DOHH2 (cell line): Measurements from ENCODE around the gene SHB.

ENCODE experiments used
- H3F3A ChIP-seq: fragments of 200-600 bp; sonication (generic), shearing (Covaris generic); 2 replicates; pipeline ENCODE4 v1.6.0; 2016; ENCODE audit warnings: antibody characterized with exemption, mild to moderate bottlenecking; ENCODE audit not compliant: control insufficient read depth, insufficient read depth
- H3K27ac ChIP-seq: fragments of 200-600 bp; sonication (generic); 2 replicates; pipeline ENCODE4 v1.5.1; 2014; ENCODE audit warnings: low read depth, mild to moderate bottlenecking, low read length, moderate library complexity
- H3K27me3 ChIP-seq: fragments of 200-600 bp; sonication (generic); 2 replicates; pipeline ENCODE4 v1.6.1; 2014; ENCODE audit warnings: mild to moderate bottlenecking, low read length, mixed read lengths; ENCODE audit not compliant: control insufficient read depth
- H3K36me3 ChIP-seq: fragments of 200-600 bp; sonication (generic); 2 replicates; pipeline ENCODE4 v1.6.1; 2014; ENCODE audit warnings: mild to moderate bottlenecking, low read length, moderate library complexity, mixed read lengths; ENCODE audit not compliant: control insufficient read depth
- H3K4me1 ChIP-seq: fragments of 200-600 bp; sonication (generic); 2 replicates; pipeline ENCODE4 v1.6.1; 2014; ENCODE audit warnings: mild to moderate bottlenecking, low read length, mixed read lengths; ENCODE audit not compliant: control insufficient read depth
- H3K4me2 ChIP-seq: fragments of 200-600 bp; sonication (generic); 2 replicates; pipeline ENCODE4 v1.6.0; 2014; ENCODE audit warnings: mild to moderate bottlenecking, low read length, moderate library complexity
- H3K4me3 ChIP-seq: fragments of 200-600 bp; sonication (generic); 2 replicates; pipeline ENCODE4 v1.5.1; 2014; ENCODE audit warnings: mild to moderate bottlenecking, low read length, mixed read lengths
- H3K79me2 ChIP-seq: fragments of 200-600 bp; sonication (generic); 2 replicates; pipeline ENCODE4 v1.6.1; 2014; ENCODE audit warnings: mild to moderate bottlenecking, low read length, mixed read lengths; ENCODE audit not compliant: control insufficient read depth
- H3K9me2 ChIP-seq: fragments of 200-600 bp; sonication (generic); replicated peaks from 2 replicates; pipeline ENCODE4 v1.6.1; 2014; ENCODE audit warnings: mild to moderate bottlenecking, low read length, mixed read lengths; ENCODE audit not compliant: control insufficient read depth
- H3K9me3 ChIP-seq: fragments of 200-600 bp; sonication (generic); 2 replicates; pipeline ENCODE4 v1.6.1; 2014; ENCODE audit warnings: antibody characterized with exemption, low read length, mixed read lengths; ENCODE audit not compliant: control insufficient read depth, insufficient read depth
- H4K20me1 ChIP-seq: fragments of 200-600 bp; sonication (generic); 2 replicates; pipeline ENCODE4 v1.6.0; 2014; ENCODE audit warnings: low read depth, mild to moderate bottlenecking, antibody characterized with exemption, low read length, moderate library complexity; ENCODE audit not compliant: control insufficient read depth, insufficient read depth
- EZH2phosphoT487 ChIP-seq: fragments of 200-600 bp; sonication (generic); IDR thresholded peaks from 2 replicates; pipeline ENCODE4 v1.6.1; 2017; ENCODE audit warnings: borderline replicate concordance, mild to moderate bottlenecking, antibody characterized with exemption, low read length, moderate library complexity, mixed read lengths
- TF ChIP-seq, protein P1 (sequence below): fragments of 200-600 bp; sonication (generic); IDR thresholded peaks from one replicate; pipeline ENCODE4 v1.5.1; 2014; ENCODE audit warnings: antibody characterized with exemption, mild to moderate bottlenecking, low read depth, low read length; ENCODE audit not compliant: poor library complexity, severe bottlenecking

SHB gene

DNA sequence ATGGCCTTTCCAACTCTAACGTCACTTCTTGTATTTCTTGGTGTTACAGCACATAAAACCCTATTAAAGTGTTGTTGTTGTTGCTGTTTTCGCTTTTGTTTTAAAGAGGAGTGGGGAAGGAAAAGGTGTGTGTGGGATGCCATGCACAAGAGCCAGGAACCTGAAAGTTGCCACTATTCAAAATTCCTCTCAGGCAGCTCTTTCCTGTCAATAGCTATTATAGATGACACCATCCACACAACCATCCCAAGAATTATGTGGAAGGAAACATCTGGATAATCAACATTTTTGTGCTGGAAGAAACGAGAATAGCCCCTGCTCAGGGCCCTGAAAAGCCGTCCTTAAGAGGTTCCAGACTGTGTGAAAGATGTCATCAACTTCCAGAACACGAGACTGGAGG, 79.3 kb downstream of the SHB start:
- H3K4me3 ChIP-seq = no peak overlapping the region
- no peaks in the 10 kb centered on the region for H4K20me1 ChIP-seq
- H3K4me2 ChIP-seq = no peak overlapping the region
- H3K36me3 ChIP-seq = no peaks in the 10 kb centered on the region
- TF ChIP-seq EZH2phosphoT487 = no peak
- TF ChIP-seq, protein P1, sequence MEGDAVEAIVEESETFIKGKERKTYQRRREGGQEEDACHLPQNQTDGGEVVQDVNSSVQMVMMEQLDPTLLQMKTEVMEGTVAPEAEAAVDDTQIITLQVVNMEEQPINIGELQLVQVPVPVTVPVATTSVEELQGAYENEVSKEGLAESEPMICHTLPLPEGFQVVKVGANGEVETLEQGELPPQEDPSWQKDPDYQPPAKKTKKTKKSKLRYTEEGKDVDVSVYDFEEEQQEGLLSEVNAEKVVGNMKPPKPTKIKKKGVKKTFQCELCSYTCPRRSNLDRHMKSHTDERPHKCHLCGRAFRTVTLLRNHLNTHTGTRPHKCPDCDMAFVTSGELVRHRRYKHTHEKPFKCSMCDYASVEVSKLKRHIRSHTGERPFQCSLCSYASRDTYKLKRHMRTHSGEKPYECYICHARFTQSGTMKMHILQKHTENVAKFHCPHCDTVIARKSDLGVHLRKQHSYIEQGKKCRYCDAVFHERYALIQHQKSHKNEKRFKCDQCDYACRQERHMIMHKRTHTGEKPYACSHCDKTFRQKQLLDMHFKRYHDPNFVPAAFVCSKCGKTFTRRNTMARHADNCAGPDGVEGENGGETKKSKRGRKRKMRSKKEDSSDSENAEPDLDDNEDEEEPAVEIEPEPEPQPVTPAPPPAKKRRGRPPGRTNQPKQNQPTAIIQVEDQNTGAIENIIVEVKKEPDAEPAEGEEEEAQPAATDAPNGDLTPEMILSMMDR = no peak
- no peak overlapping the region for H3K27ac ChIP-seq
- peaks cover under 1% of the 10 kb centered on the region; the same call in 1 of the 2 replicates for H3K4me1 ChIP-seq
- no peaks in the 10 kb centered on the region for H3K79me2 ChIP-seq
- H3K27me3 ChIP-seq = peaks cover 21% of the 10 kb centered on the region
- no peaks in the 10 kb centered on the region for H3K9me2 ChIP-seq
- no peaks in the 10 kb centered on the region for H3K9me3 ChIP-seq
- H3F3A ChIP-seq = no peaks in the 10 kb centered on the region

DNA sequence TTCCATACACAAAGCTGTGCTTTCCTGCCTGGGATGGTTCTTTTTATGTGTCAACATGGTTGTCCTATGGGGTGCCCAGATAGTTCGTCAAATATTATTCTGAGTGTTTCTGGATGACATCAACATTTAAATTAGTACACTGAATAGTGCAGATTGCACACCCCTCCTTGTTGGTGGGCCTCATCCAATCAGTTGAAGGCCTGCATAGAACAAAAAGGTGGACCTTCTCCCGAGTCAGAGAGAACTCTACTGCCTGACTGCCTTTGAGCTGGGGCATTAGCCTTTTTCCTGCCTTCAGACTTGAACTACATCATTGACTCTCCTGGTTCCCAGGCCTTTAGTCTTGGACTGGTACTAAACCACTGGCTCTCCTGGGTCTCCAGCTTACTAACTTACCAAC, 80.4 kb downstream of the SHB start:
- Histone ChIP-seq H3F3A (no peaks in the 10 kb centered on the region), H3K27me3 (peaks cover 11% of the 10 kb centered on the region), H3K9me2 (no peaks in the 10 kb centered on the region), H3K4me3 (no peak overlapping the region), H3K9me3 (no peaks in the 10 kb centered on the region), H3K27ac (no peak overlapping the region), H3K4me2 (no peak overlapping the region), H3K36me3 (no peaks in the 10 kb centered on the region), H3K79me2 (no peaks in the 10 kb centered on the region), H3K4me1 (no peaks in the 10 kb centered on the region; the same call in 1 of the 2 replicates), H4K20me1 (no peaks in the 10 kb centered on the region)
- TF ChIP-seq, protein P1 = no peak
- TF ChIP-seq EZH2phosphoT487 = no peak

DNA sequence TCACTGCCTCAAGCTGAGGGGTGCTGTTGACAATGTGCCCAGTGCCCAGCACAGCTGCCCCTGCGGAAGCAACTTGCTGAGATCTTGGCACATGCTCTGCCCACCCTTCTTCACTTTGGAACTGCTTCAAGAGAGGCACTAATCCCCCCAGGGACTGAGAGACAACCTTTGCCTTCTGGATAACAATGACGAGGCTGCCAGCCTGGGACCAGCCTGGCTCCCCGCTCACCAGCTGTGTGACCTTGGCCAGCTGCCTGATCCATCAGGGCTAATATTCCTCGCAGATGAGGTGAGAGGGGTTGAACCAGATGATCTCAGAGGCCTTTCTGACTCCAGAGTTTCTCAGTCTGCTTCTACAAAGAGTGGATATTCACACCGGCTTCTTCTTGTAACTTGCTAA, 81.0 kb downstream of the SHB start:
- Histone ChIP-seq H3K79me2 (no peaks in the 10 kb centered on the region), H3K9me3 (no peaks in the 10 kb centered on the region), H3K4me2 (no peak overlapping the region), H3K4me3 (no peak overlapping the region), H4K20me1 (no peaks in the 10 kb centered on the region), H3K9me2 (no peaks in the 10 kb centered on the region), H3K27me3 (peaks cover 11% of the 10 kb centered on the region; the same call in 1 of the 2 replicates), H3K36me3 (no peaks in the 10 kb centered on the region), H3K27ac (no peak overlapping the region), H3F3A (no peaks in the 10 kb centered on the region), H3K4me1 (no peaks in the 10 kb centered on the region; the same call in 1 of the 2 replicates)
- no peak for TF ChIP-seq EZH2phosphoT487
- TF ChIP-seq, protein P1 = no peak
